ENCODE data around the gene ANXA3. TPM values are rescaled to one million over a fixed set of nuclear protein-coding genes. Genes with fewer than 3 reads are reported as not detected.

ANXA3 gene
- total and polyA plus RNA-seq, 10 donors: 7.0 to 119 (median 41.1) TPM

DNA sequence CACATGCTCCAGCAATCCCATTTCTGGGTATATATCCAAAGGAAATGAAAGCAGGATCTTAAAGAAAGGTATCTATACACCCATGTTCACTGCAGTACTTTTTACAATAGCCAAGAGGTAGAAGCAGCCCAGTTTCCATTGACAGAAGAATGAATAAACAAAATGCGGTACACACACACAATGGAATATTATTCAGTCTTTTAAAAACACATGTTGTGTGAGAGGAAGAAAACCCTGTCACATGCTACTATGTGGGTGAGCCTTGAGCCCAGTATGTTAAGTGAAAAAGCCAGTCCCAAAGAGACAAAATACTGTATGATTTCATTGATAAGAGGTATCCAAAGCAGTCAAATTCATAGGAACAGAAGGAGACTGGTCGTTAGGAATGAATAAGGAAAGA, 6.3 kb downstream of the ANXA3 start:
- Histone ChIP-seq H3K9me3 (no peaks in the 10 kb centered on the region), H3K27ac (peak overlapping the region in 2 of 8 donors; percentile 7 to 31), H3K27me3 (replicated peaks in 1 of 7) (peaks cover 0 to 3% (median 0%) of the 10 kb centered on the region in 7 donors), H3K4me1 (peaks cover 0 to 30% (median 4%) of the 10 kb centered on the region in 6 donors), H3K36me3 (peaks cover 0 to 46% (median 0%) of the 10 kb centered on the region in 6 donors), H3K4me3 (no peak overlapping the region)
- intact Hi-C loops (cut with DNase I; ENCODE audit: low total_unique reads): no loop called here
- TF ChIP-seq POLR2AphosphoS5 (IDR thresholded peaks at IDR 0.05) (no peak), POLR2A (IDR thresholded peaks at IDR 0.05) (no peak)
- TF ChIP-seq, protein P1, sequence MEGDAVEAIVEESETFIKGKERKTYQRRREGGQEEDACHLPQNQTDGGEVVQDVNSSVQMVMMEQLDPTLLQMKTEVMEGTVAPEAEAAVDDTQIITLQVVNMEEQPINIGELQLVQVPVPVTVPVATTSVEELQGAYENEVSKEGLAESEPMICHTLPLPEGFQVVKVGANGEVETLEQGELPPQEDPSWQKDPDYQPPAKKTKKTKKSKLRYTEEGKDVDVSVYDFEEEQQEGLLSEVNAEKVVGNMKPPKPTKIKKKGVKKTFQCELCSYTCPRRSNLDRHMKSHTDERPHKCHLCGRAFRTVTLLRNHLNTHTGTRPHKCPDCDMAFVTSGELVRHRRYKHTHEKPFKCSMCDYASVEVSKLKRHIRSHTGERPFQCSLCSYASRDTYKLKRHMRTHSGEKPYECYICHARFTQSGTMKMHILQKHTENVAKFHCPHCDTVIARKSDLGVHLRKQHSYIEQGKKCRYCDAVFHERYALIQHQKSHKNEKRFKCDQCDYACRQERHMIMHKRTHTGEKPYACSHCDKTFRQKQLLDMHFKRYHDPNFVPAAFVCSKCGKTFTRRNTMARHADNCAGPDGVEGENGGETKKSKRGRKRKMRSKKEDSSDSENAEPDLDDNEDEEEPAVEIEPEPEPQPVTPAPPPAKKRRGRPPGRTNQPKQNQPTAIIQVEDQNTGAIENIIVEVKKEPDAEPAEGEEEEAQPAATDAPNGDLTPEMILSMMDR (IDR thresholded peaks at IDR 0.05 in 8 of 11, conservative IDR thresholded peaks at IDR 0.05 in 3 of 11): no peak
- no peak for DNase-seq
- 73 to 82% (median 76%) methylated on average over 2 of the region's 2 CpGs for WGBS, 5 donors

DNA sequence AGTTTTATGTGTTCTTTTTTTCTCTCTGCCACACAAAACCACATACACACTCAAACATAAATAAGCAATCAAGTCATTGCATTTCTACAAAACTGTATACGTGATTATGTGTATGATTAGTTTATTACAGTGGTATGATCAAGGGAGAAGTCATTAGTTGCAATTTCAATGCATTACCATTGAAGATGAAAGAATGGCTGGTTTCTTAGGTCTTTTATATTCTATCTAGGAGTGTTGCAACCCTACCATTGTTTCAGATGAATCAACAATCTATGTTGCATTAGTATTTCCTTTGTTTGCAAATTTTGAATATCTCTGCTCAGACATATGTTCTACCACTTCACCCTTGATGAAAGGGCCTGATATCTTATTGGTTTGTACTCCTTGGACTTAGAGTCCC, 6.8 kb downstream of the ANXA3 start:
- peak overlapping the region in 1 of 8 donors; percentile 31 for H3K27ac ChIP-seq
- H3K36me3 ChIP-seq: peaks cover 0 to 47% (median 0%) of the 10 kb centered on the region in 6 donors
- H3K27me3 ChIP-seq (replicated peaks in 1 of 7): no peaks in the 10 kb centered on the region
- peaks cover 0 to 25% (median under 1%) of the 10 kb centered on the region in 6 donors for H3K4me1 ChIP-seq
- intact Hi-C loops (cut with DNase I; ENCODE audit: low total_unique reads): no loop called here
- no peak overlapping the region for H3K4me3 ChIP-seq
- H3K9me3 ChIP-seq: no peaks in the 10 kb centered on the region
- 69 to 90% (median 84%) methylated on average over 1 of the region's 1 CpG for WGBS, 5 donors
- TF ChIP-seq POLR2AphosphoS5 (IDR thresholded peaks at IDR 0.05) (no peak), POLR2A (IDR thresholded peaks at IDR 0.05) (no peak)
- TF ChIP-seq, protein P1 (IDR thresholded peaks at IDR 0.05 in 8 of 11, conservative IDR thresholded peaks at IDR 0.05 in 3 of 11): no peak
- DNase-seq: no peak

DNA sequence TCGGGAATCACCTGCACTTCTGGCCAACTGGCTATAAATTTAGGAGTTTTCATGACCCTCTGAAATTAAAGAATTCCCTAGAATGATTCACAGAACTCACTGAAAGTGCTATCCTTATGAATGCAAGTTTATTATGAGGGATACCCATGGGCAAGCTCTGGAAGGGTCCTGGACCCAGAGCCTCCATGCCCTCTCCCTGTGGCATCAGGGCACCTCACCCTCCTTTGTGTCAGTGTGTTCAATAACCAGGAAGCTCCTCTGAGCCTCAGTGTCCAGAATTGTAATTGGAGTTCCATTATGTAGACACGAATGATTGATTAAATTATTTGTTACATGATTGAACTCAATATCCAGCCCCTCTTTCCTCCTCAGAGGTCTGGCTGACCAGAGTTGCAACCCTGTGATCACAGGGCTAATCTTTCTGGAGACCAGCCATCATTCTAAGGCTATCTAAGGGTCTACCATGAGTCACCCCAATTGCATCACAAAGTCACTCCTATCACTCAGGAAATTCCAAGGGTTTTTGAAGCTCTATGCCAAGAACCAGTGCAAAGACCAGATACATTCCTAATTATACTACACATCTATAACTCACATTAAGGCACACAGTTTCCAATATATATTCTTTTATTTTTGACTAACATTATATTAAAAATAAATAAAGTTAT, 8.9 kb downstream of the ANXA3 start:
- Histone ChIP-seq H3K4me1 (peaks cover 0 to 19% (median 0%) of the 10 kb centered on the region in 6 donors), H3K9me3 (no peaks in the 10 kb centered on the region)
- no peak for DNase-seq

DNA sequence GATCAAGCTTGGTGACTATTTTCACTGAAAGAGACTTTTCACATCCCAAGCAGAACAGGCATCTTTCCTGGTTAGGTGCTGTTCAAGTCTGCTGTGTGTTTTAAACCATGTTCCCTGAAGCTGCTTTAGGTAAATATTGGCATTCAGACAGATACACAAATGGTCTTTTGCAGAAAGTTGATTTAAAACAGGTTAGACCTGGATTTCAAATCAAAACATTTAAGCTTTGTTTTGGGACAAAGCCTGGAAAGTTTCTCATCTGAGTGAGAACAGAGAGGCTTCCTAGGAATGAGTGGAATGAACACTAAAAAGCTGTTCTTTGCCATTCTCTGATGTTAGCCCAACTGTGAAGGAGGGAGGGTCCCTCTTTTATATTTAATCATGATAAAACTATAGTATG, 10.1 kb downstream of the ANXA3 start:
- TF ChIP-seq POLR2A (IDR thresholded peaks at IDR 0.05) (no peak), POLR2AphosphoS5 (IDR thresholded peaks at IDR 0.05) (no peak)
- TF ChIP-seq, protein P1 (IDR thresholded peaks at IDR 0.05 in 8 of 11, conservative IDR thresholded peaks at IDR 0.05 in 3 of 11): no peak
- H3K9me3 ChIP-seq: no peaks in the 10 kb centered on the region

More for the DNA sequence above, 8.9 kb downstream of the ANXA3 start:
- H3K27ac ChIP-seq: peak overlapping the region in 1 of 8 donors; percentile 2
- H3K36me3 ChIP-seq: peaks cover 0 to 45% (median 0%) of the 10 kb centered on the region in 6 donors
- H3K4me3 ChIP-seq: no peak overlapping the region
- TF ChIP-seq, protein P1 (IDR thresholded peaks at IDR 0.05 in 8 of 11, conservative IDR thresholded peaks at IDR 0.05 in 3 of 11): no peak
- TF ChIP-seq POLR2AphosphoS5 (IDR thresholded peaks at IDR 0.05) (no peak), POLR2A (IDR thresholded peaks at IDR 0.05) (no peak)
- intact Hi-C loops (cut with DNase I; ENCODE audit: low total_unique reads): no loop called here
- 72 to 86% (median 83%) methylated on average over 2 of the region's 2 CpGs for WGBS, 5 donors
- no peaks in the 10 kb centered on the region for H3K27me3 ChIP-seq (replicated peaks in 1 of 7)

More for the DNA sequence above, 10.1 kb downstream of the ANXA3 start:
- H3K27me3 ChIP-seq (replicated peaks in 1 of 7): no peaks in the 10 kb centered on the region
- H3K36me3 ChIP-seq: peaks cover 0 to 39% (median 0%) of the 10 kb centered on the region in 6 donors
- DNase-seq: no peak
- H3K27ac ChIP-seq: no peak overlapping the region
- H3K4me3 ChIP-seq: no peak overlapping the region
- H3K4me1 ChIP-seq: peaks cover 0 to 19% (median 0%) of the 10 kb centered on the region in 6 donors
- intact Hi-C loops (cut with DNase I; ENCODE audit: low total_unique reads): no loop called here
